NCI-H2081 (cell line): ENCODE results near the gene KCNQ1OT1.

Experiments used
- DNase-seq, 2 experiments: peaks; one replicate each; lab custom pipeline; 2025; lab: John Stamatoyannopoulos, UW

KCNQ1OT1 gene

DNA sequence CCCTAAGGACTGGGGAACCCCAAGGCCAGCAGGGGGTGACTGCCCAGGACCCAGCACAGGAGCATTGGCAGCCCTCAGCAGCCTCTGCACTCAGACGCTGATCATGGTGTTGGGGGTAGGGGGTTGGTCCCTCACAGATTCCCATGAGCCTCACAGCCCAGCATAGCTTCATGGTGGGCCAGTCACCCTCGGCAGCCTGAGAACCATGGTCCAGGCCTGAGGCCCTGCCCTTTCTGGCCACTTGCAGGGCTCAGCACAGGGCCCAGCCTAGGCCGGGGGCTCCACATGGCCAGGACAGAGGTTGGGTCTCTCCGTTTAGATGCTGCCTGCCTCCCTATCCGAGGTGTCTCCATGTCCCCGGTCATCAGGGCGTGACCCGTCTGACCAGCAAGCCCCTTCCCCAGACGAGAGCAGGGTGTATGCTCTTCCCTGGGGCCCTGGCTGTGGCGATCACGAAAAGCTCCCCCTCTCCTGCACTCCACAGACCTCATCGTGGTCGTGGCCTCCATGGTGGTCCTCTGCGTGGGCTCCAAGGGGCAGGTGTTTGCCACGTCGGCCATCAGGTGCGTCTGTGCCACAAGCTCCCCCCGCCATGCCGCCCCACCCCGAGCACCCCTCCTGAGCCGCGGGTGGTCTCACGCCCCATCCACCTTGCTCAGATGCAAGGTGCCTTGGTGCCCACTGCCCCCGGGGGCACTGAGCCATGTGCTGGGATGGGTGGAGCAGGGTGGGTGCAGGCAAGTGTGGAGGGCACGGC lies 128.8 kb downstream of the KCNQ1OT1 start:
- DNase-seq, result no peak

DNA sequence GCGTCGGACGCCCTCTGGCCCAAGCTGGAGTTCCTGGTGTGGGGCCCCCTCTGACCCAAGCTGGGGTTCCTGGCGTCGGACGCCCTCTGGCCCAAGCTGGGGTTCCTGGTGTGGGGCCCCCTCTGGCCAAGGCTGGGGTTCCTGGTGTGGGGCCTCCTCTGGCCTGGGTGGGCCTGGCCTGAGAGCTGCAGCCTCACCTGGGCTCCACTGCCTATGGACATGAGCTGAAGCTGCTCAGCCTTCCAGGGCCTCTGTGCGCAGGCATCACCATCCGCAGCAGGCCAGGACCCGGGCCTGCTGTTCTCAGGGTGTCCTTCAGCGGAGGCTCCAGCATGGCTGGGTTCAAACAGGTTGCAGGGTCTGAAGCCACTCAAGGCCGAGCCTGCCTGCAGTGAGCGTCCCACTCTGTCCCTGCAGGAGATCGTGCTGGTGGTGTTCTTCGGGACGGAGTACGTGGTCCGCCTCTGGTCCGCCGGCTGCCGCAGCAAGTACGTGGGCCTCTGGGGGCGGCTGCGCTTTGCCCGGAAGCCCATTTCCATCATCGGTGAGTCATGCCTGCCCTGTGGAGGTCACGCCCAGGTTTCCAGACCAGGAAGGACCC lies 129.5 kb downstream of the KCNQ1OT1 start:
- no peak for DNase-seq

DNA sequence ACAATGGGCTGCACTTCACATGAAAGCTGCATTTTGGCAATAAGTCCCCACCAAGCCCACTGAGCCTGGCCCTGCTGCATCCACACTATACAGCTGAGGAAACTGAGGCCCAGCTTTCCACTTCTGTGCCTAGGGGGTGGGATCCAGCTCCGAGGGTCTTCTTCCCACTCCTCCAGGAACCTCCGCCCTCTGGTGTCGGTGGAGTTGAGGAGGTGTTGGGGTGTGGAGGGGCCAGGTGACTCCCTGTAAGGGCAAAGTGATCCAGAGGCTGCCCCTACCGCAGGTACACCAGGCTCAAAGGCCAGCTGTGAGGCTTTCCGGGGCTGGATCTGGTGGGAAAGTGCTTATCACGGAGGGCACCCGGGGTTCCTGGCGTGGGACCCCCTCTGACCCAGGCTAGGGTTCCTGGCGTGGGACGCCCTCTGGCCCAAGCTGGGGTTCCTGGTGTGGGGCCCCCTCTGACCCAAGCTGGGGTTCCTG lies 130.0 kb downstream of the KCNQ1OT1 start:
- DNase-seq, result no peak

DNA sequence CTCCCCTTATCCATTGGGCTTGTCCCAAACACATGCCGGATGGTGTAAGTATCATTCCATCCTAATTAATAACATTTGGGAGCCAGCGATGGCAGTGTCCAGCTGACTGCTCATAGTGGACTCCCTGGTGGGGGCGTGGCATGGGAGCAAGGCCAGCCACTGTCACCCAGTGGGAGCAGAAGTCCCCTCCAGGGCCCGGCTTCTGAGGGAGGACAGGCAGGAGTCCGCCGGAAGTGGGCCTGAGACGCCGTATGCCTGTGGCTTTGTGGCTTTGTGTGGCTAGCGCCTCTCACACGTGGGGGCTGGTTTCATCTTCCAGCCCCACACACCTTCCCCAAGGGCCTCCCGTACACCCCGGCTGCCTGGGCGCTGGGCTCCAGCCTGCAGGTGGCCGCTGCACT lies 130.5 kb downstream of the KCNQ1OT1 start:
- no peak for DNase-seq

DNA sequence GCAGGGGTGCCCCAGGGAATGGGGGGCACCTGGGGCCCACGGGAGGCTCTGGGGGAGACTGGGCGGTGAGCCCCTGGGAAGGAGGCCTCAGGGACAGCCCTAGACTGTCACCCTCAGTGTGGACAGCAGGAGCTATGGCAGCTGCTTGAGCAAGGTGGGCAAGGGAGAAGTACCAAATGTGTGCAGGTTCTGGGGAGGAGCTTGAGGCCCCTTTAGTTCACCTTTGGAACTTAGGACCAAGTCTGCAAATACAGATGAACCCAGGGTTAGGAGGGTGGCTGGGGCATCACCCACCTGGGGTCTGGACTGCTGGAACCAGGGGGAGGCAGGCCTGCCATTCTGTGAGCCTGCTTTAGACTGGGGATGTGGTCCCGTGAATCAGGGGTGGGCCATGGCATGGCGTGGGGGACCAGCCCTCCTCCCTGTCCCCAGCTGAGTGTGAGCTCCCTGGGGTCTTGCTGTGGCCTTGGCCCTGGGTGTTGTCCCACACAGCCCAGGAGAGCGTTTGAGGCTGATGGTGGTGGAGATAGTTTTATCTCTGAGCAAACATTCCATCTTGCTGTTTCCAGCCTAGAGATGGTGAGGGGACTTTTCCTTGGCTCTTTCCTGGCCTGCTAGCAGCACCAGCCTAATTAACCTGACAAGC lies 132.6 kb downstream of the KCNQ1OT1 start:
- DNase-seq, result no peak

DNA sequence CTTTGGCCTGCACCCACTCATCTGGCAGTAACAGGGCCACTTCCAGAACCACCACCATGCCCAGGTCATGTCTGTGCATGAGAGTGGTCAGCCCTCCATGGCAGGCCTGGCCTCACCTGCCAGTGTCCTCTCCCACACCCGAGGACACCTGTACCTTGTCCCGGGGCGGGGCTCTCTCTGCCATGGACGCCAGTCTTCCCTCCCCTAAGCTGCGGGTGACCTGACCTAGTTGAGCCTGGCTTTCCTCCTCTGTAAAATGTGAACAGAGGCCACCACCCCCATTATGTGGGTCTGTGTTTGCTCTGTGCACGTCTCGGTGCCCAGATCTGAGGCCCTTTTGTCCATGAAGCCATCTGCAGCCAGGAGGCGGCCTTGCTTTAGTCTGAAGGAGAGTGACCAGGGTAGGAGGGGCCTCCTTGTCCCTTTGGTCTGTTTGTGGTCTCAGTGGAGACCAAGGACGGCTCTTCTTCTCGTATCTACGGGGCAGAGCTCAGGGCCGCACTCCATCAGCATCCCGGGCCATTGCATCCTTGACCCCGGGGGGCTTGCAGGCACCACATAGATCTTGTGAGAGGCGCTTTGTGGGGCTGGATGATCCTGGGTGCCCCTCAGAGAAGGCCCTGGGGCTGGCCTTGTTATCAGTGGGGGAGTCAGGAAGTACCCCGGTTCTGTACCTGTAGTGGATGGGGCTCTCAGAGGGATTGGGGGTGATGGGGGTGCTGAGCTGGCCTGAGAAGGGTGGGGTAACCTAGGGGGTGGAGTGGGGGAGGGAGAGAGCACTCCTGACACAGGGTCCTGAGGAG lies 133.4 kb downstream of the KCNQ1OT1 start:
- DNase-seq, result no peak

DNA sequence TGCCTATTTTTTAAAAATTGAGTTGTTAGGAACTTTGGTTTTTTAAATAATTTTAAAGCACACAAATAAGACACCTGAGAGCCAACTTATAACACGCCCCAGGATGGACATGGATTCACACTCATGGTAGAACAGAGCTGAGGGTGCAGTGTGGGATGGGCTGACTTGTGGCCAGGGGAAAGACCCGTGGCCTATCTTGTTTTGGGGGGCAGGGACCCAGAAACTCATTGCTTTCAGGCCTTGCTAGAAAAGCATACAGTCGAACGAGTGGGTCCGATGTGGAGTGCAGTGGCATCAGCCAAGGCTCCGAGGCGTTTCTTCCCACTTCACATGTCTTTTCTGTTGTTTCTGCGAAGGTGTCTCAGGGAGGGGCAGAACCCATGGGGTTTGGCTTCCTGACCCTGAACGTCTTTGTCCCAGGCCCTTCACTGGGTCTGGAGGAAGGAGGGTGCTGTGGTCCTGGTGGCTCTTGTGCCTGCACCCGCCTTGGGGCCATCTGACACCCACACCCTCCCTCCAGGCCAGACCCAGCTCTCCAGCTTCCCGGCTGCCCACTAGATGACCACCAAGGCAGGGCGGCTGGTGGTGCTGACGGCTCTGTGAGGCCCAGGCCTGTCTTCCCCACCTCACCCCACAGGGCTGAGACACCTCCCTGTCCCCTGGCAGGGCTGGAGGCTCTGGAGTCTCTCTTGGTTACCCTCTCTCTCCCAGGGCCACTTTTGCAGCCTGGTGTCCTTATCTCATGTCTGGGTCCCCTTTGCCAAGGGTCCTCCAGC lies 134.2 kb downstream of the KCNQ1OT1 start:
- DNase-seq, result no peak

DNA sequence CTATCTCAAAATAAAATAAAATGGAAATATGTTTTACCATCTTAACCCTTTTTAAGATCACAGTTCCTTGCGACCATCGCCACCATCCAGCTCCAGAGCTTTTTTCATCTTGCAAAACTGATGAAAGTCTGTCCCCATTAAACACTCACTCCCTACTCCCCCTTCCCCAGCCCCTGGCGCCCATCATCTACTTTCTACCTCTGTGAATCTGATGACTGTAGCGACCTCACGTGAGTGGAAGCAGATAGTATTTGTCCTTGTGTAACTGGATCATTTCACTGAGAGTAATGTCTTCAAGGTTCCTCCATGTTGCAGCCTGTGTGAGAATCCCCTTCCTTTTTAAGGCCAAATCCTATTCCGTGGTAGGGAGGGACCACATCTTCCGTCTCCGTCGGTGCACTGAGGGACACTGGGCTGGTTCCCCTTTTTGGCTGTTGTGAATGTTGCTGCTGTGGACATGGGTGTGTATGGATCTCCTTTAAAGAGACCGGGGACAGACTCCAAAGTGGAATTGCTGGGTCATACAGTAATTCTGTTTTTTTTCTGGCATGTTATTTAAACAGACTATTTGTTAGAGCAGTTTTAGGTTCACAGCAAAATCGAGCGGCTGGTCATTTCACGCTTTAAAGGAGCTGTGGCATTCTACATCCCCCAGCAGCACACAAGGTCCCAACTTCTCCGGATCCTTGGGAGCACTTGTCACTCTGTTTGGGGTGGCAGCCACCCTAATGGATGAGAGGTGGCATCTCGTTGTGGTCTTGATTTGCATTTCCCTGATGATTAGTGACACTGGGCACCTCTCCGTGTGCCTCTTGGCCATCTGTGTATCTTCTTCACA lies 135.0 kb downstream of the KCNQ1OT1 start:
- no peak for DNase-seq

DNA sequence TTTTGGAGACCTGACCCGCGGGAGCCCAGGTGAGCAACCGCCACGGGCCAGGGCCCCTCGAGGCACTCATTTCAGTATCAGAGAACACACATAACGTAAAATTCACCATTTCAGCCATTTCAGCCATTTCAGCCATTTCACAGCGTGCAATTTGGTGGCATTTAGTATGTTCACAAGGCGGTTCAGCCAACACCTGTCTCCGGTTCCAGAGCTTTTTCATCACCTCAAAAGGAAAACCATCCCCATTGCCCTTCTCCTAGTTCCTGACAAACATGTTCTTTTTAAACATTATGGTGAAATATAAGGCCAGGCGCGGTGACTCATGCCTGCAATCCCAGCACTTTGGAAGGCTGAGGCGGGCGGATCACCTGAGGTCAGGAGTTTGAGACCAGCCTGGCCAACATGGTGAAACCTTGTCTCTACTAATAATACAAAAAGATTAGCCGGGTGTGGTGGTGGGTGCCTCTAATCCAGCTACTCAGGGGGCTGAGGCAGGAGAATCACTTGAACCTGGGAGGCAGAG lies 135.7 kb downstream of the KCNQ1OT1 start:
- DNase-seq, result no peak

DNA sequence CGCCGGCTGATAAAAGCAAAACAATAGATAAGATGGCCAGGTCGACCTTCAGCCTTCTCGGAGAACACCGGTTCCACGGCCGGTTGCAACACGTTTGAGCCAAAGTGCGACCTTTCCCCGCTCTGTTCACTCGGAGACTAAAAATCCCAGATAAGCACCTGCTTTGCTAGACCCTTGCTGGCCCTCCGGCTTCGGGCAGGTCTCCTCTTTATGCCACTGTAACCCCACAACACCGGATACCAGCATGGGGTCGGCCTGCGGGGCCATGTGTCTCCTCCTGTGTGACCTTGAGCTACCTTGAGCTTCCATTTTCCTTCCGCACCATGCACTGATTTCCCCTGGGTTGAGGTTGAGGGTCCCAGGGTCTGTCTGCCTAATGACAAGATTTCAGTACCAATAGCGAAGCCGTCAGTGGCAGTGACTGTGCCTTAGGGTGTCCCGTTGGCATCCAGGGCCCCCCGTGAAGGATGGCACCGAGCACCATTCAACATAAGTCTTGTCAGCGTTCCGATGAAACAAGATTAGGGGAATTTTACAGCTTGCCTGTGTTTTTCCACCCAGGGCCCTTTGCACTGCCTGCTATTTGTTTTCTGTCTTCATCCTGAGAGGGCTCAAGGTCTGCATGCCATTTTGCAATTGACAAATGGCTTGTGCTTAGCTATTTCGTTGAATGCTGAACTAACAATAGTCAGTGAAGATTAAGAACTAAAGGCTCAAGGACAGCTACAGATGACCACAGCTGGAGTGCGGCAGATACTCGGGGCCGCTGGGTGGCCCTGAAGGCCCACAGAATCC lies 136.4 kb downstream of the KCNQ1OT1 start:
- no peak for DNase-seq

DNA sequence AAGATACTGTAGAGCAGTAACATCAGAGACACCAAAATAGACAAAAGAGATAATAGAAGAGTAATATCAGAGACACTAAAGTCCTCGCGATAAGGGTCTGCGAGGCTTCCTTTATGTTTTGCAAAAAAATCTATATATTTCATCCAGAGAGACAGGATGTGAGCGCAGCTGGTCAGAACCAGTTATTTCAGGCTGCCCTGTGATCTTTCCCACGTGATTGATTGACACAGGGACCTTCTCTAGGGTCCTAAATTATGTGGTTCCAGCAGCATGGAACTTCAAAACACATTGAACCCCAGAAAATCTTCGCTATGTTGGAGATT lies 136.9 kb downstream of the KCNQ1OT1 start:
- DNase-seq, result no peak

DNA sequence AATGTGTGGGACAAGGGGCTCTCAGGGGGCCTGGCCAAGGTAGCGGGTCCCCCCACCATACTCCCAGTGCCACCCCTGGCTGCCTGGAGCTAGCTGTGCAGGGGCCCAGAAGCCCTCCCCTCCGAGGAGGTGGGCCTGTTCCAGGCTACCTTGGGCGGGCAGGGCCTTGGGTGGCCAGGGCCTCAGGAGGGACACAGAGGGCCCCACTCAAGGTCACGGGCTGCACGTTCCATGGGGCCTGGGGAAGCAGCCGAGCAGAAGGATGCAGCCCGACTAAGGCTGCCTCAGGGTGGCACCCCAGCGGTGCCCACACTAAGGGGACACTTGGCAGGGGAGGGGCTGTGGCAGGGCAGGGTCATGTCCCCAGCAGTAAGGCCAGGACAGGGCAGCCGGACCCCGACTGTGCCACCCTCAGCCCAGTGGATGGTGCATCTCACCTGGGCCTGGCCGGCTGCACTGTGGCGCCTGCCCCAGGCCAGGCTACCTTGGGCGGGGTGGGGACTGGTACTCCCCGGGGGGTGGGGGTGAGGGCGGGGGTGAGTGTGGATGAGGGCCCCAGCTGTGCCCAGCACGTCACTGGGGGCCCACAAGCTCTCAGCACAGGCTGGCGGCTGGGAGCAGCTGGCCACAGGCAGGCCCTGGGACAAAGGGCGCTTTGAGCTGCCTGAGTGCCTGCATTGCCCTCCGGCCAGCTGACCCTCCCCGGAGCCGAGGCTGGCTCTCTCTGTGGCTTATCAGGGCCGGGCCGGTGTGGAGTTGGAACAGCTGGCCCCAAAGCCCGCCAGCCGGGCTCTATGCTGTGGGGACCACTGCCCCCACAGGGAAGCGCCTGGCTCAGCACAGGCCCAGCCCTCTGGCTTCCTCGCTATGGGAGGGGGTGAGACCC lies 137.9 kb downstream of the KCNQ1OT1 start:
- DNase-seq, result no peak

DNA sequence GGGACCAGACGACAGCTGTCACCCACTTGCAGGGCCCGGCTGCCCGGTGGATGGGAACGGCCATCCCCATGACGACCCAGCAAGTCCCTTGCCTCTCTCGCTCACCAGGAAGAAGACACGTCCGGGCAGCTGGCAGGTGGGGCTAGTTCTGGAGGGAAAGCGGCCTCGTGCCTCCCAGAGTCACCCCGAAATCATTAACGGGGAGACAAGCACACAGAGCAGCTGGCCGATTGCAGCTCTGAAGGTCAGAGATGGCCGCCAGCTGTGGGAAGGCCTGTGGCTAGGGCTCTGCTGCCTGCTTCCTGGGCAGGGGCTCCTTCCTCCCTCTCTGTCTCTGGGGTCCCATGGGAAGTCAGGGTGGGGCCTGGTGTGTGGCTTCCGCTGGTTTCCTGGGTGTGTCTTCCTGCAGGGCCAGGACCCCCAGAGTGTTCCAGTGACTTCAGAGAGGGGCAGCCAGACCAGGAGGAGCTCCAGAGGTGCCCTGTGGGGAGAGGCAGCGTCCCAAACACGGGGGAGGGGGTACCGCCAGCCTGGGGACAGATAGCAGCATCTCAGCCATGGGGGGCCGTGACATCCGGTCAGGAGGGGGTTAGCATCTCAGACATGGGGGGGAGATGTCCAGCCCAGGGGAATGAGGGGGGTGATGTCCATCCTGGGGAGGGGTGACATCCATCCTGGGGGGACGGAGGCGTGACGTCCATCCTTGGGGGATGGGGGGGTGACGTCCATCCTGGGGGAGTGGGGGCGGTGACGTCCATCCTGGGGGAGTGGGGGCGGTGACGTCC lies 140.1 kb downstream of the KCNQ1OT1 start:
- DNase-seq, result no peak

DNA sequence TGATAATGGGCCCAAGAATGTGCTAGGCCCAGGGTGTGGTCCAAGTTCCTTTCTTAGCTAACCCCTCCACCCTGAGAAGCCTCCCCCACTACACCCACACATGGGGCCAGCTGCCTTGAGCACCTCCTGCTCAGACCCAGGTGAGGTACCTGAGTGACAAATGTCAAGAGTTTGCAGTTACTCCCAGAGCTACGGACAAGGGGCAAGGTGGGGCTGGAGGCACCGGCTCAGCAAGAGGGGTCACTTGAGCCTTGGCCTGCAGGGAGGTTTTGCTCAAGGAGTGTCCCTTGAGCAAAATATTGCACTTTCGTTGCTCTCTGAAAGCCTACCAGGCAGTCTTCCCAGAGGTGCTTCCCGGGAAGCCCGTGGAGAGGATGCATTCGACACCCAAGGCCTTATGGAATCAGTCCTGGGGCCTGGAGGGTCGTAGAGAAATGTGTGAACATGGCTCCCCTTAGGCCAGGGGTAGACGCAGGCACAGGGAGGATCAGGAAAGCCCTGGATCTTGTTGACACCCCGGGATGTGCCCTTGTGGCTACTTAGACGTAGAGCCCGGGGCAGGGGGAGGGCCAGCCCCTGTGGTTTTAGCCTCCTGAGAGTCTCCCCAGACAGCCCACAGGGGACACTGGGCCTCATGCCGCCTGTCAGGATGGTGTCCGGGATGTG lies 140.8 kb downstream of the KCNQ1OT1 start:
- DNase-seq, result no peak

DNA sequence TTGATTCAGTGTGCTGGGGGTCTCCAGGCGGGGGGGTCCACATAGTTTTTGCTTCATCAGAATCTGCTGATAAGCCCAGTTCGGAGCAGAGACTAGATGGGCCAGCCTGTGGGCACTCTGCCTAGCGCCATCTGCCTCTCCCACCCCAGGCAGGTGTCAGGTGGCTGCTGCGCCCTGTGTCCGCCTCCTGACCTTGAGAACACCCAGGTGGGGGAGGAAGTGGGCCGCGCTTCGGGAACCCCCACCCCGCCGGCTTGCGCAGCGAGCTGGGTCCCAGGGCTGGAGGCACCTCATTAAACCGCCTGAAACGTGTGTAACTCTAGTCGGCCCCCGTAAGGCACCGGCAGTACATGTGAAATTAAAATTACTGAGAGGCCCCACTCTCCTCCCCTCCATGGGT lies 141.4 kb downstream of the KCNQ1OT1 start:
- DNase-seq, result no peak
